Activated CD8-positive, alpha-beta memory T cell treated with anti-CD3 and anti-CD28 coated beads for 1 hour (primary cell): ENCODE results near the gene PARN.

ENCODE experiments used
- DNase-seq, 2 donors: peaks; one replicate each; pipeline ENCODE4 v3.0.0-alpha.2; 2020; ENCODE audit warnings: low read depth in 1 of 2; ENCODE audit errors: extremely low read depth in 1 of 2

The PARN gene

GRCh38 chr16:14501331-14502255 lies 128.5 kb downstream of the PARN start:
- no peak for DNase-seq

- DNase-seq = no peak
These were observed 129.3 kb downstream of the PARN start for GRCh38 chr16:14500791-14501190.

GRCh38 chr16:14499110-14499509 lies 130.9 kb downstream of the PARN start:
- no peak for DNase-seq

- no peak for DNase-seq
These were observed 132.6 kb downstream of the PARN start for GRCh38 chr16:14497245-14498082.

GRCh38 chr16:14496786-14497185 lies 133.3 kb downstream of the PARN start:
- DNase-seq = no peak

GRCh38 chr16:14496047-14496770 lies 133.9 kb downstream of the PARN start:
- no peak for DNase-seq

GRCh38 chr16:14495213-14496046 lies 134.6 kb downstream of the PARN start:
- no peak for DNase-seq

- no peak for DNase-seq
These were observed 135.6 kb downstream of the PARN start for GRCh38 chr16:14494396-14494966.

GRCh38 chr16:14493791-14494190 lies 136.3 kb downstream of the PARN start:
- no peak for DNase-seq

GRCh38 chr16:14492614-14493013 lies 137.4 kb downstream of the PARN start:
- no peak for DNase-seq

GRCh38 chr16:14491861-14492529 lies 138.1 kb downstream of the PARN start:
- DNase-seq = no peak

- DNase-seq = no peak
These were observed 139.8 kb downstream of the PARN start for GRCh38 chr16:14490235-14490634.

GRCh38 chr16:14489460-14489859 lies 140.6 kb downstream of the PARN start:
- no peak for DNase-seq

GRCh38 chr16:14487579-14487978 lies 142.5 kb downstream of the PARN start:
- no peak for DNase-seq

GRCh38 chr16:14486520-14487303 lies 143.3 kb downstream of the PARN start:
- DNase-seq = no peak

GRCh38 chr16:14485811-14486519 lies 144.1 kb downstream of the PARN start:
- no peak for DNase-seq

- no peak for DNase-seq
These were observed 144.9 kb downstream of the PARN start for GRCh38 chr16:14485121-14485551.

GRCh38 chr16:14483819-14484385 lies 146.2 kb downstream of the PARN start:
- no peak for DNase-seq
